A673 (cell line): ENCODE measurements around the gene OGFOD2. TPM values are rescaled to one million over a fixed set of nuclear protein-coding genes. Genes with fewer than 3 reads are reported as not detected.

Experiments used
- BruUV-seq: library from RNA; stranded (reverse); fragments of 400-500 nt; replicated peaks from 2 replicates; lab custom pipeline; 2021; lab: Mats Ljungman, UMichigan
- CTCF ChIA-PET: fragments of 300-600 bp; sonication (Branson Sonifier 250); formaldehyde crosslinking; loops from one replicate; lab custom pipeline; 2022; ENCODE audit warnings: antibody characterized with exemption; lab: Charles Lee
- POLR2A ChIA-PET: fragments of 300-600 bp; sonication (Branson Sonifier 250); formaldehyde crosslinking; loops from one replicate; lab custom pipeline; 2022; ENCODE audit warnings: antibody characterized with exemption; ENCODE audit not compliant: low non-redundant PET; lab: Charles Lee
- DNase-seq: peaks from one replicate; pipeline ENCODE4 v3.0.0-alpha.2; 2015; ENCODE audit warnings: low spot score
- H3K27ac ChIP-seq: fragments of 200-600 bp; sonication (generic); 2 replicates; pipeline ENCODE4 v1.5.1; 2016; ENCODE audit warnings: mixed run types, low read depth, mild to moderate bottlenecking, mixed read lengths, antibody characterized with exemption, low read length; ENCODE audit not compliant: poor library complexity, severe bottlenecking
- H3K27me3 ChIP-seq: fragments of 200-600 bp; sonication (generic); replicated peaks from 2 replicates; pipeline ENCODE4 v1.6.1; 2017; ENCODE audit warnings: mixed run types, low read depth, mild to moderate bottlenecking, mixed read lengths, antibody characterized with exemption, low read length; ENCODE audit not compliant: insufficient read depth, poor library complexity
- H3K36me3 ChIP-seq: fragments of 200-600 bp; sonication (generic); 2 replicates; pipeline ENCODE4 v1.6.1; 2016; ENCODE audit warnings: mixed run types, mild to moderate bottlenecking, mixed read lengths, antibody characterized with exemption, low read length; ENCODE audit not compliant: insufficient read depth, poor library complexity, severe bottlenecking
- H3K4me1 ChIP-seq: fragments of 200-600 bp; sonication (generic); 2 replicates; pipeline ENCODE4 v1.6.1; 2017; ENCODE audit warnings: mixed run types, mild to moderate bottlenecking, mixed read lengths, antibody characterized with exemption, low read length; ENCODE audit not compliant: insufficient read depth, poor library complexity, severe bottlenecking
- H3K4me3 ChIP-seq: fragments of 200-600 bp; sonication (generic); 2 replicates; pipeline ENCODE4 v1.5.1; 2016; ENCODE audit warnings: low read depth, mixed run types, mild to moderate bottlenecking, mixed read lengths, low read length; ENCODE audit not compliant: poor library complexity, severe bottlenecking
- H3K9me3 ChIP-seq: fragments of 200-600 bp; sonication (generic); 2 replicates; pipeline ENCODE4 v1.6.1; 2016; ENCODE audit warnings: mixed run types, low read depth, mild to moderate bottlenecking, mixed read lengths, antibody characterized with exemption, low read length; ENCODE audit not compliant: poor library complexity, severe bottlenecking
- EZH2 ChIP-seq: fragments of 200-600 bp; sonication (generic); IDR thresholded peaks from 2 replicates; pipeline ENCODE4 v1.6.1; 2017; ENCODE audit warnings: borderline replicate concordance, low read depth, mild to moderate bottlenecking, mixed read lengths, antibody characterized with exemption, low read length; ENCODE audit not compliant: poor library complexity, severe bottlenecking
- intact Hi-C: fragments of 100-400 bp; cut with micrococcal nuclease; formaldehyde crosslinking; loops from one replicate; pipeline ENCODE4 v1.10.0; 2022; ENCODE audit not compliant: unreplicated experiment
- total RNA-seq: library from RNA; stranded (reverse); gene quantifications from 2 replicates; pipeline ENCODE4 v1.2.3, GENCODE V29; 2021
- TF ChIP-seq, protein P1 (sequence below): fragments of 300-800, 200-600 bp; sonication (generic); conservative IDR thresholded peaks from 2 replicates; pipeline ENCODE4 v1.5.1; 2017; ENCODE audit warnings: low read depth, mild to moderate bottlenecking, antibody characterized with exemption, low read length, moderate library complexity, mixed read lengths

OGFOD2 gene
- total RNA-seq, 1 experiment from 2014 or later = 18.2 TPM

GRCh38 chr12:123004287-123004686 lies 29.2 kb downstream of the OGFOD2 start:
- H3K36me3 ChIP-seq = no peaks in the 10 kb centered on the region
- no TSS peak for BruUV-seq
- no peak overlapping the region for H3K27ac ChIP-seq
- no peaks in the 10 kb centered on the region for H3K27me3 ChIP-seq
- TF ChIP-seq, protein P1, sequence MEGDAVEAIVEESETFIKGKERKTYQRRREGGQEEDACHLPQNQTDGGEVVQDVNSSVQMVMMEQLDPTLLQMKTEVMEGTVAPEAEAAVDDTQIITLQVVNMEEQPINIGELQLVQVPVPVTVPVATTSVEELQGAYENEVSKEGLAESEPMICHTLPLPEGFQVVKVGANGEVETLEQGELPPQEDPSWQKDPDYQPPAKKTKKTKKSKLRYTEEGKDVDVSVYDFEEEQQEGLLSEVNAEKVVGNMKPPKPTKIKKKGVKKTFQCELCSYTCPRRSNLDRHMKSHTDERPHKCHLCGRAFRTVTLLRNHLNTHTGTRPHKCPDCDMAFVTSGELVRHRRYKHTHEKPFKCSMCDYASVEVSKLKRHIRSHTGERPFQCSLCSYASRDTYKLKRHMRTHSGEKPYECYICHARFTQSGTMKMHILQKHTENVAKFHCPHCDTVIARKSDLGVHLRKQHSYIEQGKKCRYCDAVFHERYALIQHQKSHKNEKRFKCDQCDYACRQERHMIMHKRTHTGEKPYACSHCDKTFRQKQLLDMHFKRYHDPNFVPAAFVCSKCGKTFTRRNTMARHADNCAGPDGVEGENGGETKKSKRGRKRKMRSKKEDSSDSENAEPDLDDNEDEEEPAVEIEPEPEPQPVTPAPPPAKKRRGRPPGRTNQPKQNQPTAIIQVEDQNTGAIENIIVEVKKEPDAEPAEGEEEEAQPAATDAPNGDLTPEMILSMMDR = no peak
- TF ChIP-seq EZH2 = no peak
- H3K4me1 ChIP-seq = no peaks in the 10 kb centered on the region
- no peak overlapping the region for H3K4me3 ChIP-seq
- no peaks in the 10 kb centered on the region for H3K9me3 ChIP-seq
- ChIA-PET CTCF (no interaction called here), POLR2A (no interaction called here)
- intact Hi-C loops = no loop called here
- no peak for DNase-seq

- intact Hi-C loops = no loop called here
- Histone ChIP-seq H3K9me3 (no peaks in the 10 kb centered on the region), H3K36me3 (no peaks in the 10 kb centered on the region), H3K27ac (no peak overlapping the region), H3K27me3 (no peaks in the 10 kb centered on the region), H3K4me3 (no peak overlapping the region), H3K4me1 (no peaks in the 10 kb centered on the region)
- no TSS peak for BruUV-seq
- ChIA-PET CTCF (no interaction called here), POLR2A (no interaction called here)
- no peak for TF ChIP-seq EZH2
- TF ChIP-seq, protein P1 = no peak
- DNase-seq = no peak
Measured at GRCh38 chr12:123005081-123005626, 30.1 kb downstream of the OGFOD2 start.

DNA sequence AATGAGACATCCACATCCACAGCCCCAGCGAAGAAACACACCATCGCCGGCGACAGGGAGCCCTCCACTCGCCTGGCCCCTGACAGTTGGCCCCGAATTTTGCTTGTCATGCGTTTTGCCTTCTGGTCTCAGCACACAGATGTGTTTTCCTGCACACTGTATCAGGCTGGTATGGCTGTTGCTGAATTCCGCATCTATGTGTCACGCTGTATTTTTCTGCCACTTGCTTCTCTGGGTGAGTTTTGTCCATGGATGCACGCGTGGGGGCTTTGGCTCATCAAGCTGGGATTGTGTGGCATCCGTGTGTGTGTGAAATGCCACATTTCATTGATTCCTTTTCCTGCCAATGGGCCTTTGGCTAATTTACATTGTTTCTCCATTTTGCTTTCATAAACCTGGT lies 31.9 kb downstream of the OGFOD2 start:
- no TSS peak for BruUV-seq
- Histone ChIP-seq H3K4me3 (no peak overlapping the region), H3K36me3 (no peaks in the 10 kb centered on the region), H3K27me3 (no peaks in the 10 kb centered on the region), H3K27ac (no peak overlapping the region), H3K4me1 (no peaks in the 10 kb centered on the region), H3K9me3 (no peaks in the 10 kb centered on the region)
- POLR2A ChIA-PET = no interaction called here
- TF ChIP-seq EZH2 = no peak
- no peak for DNase-seq
- intact Hi-C loops = no loop called here
- CTCF ChIA-PET = no interaction called here

DNA sequence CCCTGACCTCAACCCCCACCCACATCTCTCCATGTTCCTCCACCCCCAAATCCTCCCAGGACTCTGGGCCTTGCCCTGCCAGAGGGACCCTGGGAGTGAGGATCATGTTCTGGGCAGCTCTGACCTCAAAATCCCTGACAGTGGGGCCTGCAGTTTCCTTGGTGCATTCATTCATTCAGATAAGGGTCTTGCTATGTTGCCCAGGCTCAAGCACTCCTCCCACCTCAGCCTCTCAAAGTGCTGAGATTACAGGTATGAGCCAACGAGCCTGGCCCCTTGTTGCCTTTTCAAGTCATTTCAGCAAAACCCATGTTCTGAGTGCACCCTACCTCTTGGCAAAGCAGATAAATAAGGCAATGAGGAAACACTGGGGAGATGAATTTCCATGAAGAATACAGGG lies 35.1 kb downstream of the OGFOD2 start:
- H3K9me3 ChIP-seq = no peaks in the 10 kb centered on the region
- ChIA-PET CTCF (no interaction called here), POLR2A (no interaction called here)
- intact Hi-C loops = no loop called here
- DNase-seq = no peak
- H3K27ac ChIP-seq = no peak overlapping the region
- TF ChIP-seq, protein P1 = no peak
- no peak for TF ChIP-seq EZH2
- BruUV-seq = no TSS peak
- H3K27me3 ChIP-seq = no peaks in the 10 kb centered on the region
- H3K4me1 ChIP-seq = no peaks in the 10 kb centered on the region
- no peaks in the 10 kb centered on the region for H3K36me3 ChIP-seq
- no peak overlapping the region for H3K4me3 ChIP-seq
